Measurements from ENCODE around the gene TNFAIP8L3. TPM values are rescaled to one million over a fixed set of nuclear protein-coding genes. Genes with fewer than 3 reads are reported as not detected.

Gene TNFAIP8L3
- total RNA-seq, 1 donor from 2014 or later = 4.8 TPM

GRCh38 chr15:51030649-51031316 lies 63.9 kb downstream of the TNFAIP8L3 start:
- DNase-seq (ENCODE audit: low spot score) = no peak
- intact Hi-C loops (cut with DNase I) = no loop called here

- intact Hi-C loops (cut with DNase I) = no loop called here
- DNase-seq (ENCODE audit: low spot score) = no peak
Observed at GRCh38 chr15:51025454-51025846, 69.3 kb downstream of the TNFAIP8L3 start.

GRCh38 chr15:51024735-51025453 lies 69.8 kb downstream of the TNFAIP8L3 start:
- DNase-seq (ENCODE audit: low spot score) = no peak
- intact Hi-C loops (cut with DNase I) = no loop called here

GRCh38 chr15:51023499-51023898 lies 71.2 kb downstream of the TNFAIP8L3 start:
- DNase-seq (ENCODE audit: low spot score) = no peak
- intact Hi-C loops (cut with DNase I) = no loop called here

- no peak for DNase-seq (ENCODE audit: low spot score)
Observed at GRCh38 chr15:51022206-51022605, 72.5 kb downstream of the TNFAIP8L3 start.

GRCh38 chr15:51016615-51017014 lies 78.1 kb downstream of the TNFAIP8L3 start:
- no peak for DNase-seq (ENCODE audit: low spot score)
- intact Hi-C loops (cut with DNase I) = no loop called here

More at GRCh38 chr15:51022206-51022605, 72.5 kb downstream of the TNFAIP8L3 start:
- intact Hi-C loops (cut with DNase I) = no loop called here

- no peak for DNase-seq (ENCODE audit: low spot score)
- intact Hi-C loops (cut with DNase I) = no loop called here
Observed at GRCh38 chr15:51011212-51011611, 83.5 kb downstream of the TNFAIP8L3 start.

GRCh38 chr15:51007131-51007666 lies 87.5 kb downstream of the TNFAIP8L3 start:
- no peak for DNase-seq (ENCODE audit: low spot score)
- intact Hi-C loops (cut with DNase I) = no loop called here

Other genes with a start within 250 kb of the TNFAIP8L3 start
- gene AP4E1, start 186.2 kb downstream of the TNFAIP8L3 start, total RNA-seq = 9.9 TPM
- gene CYP19A1, start 243.7 kb upstream of the TNFAIP8L3 start, total RNA-seq = 0.40 TPM
- 20.6 TPM for gene GLDN, start 246.7 kb upstream of the TNFAIP8L3 start, total RNA-seq